ENCODE data around the gene FRA10AC1. TPM values are rescaled to one million over a fixed set of nuclear protein-coding genes. Genes with fewer than 3 reads are reported as not detected.

Gene FRA10AC1
- total RNA-seq, result 6.2 and 6.8 TPM in 2 replicates

GRCh38 chr10:93702210-93703001, at the start of gene FRA10AC1:
Gene FRA10AC1 (minus strand): TSS chr10:93702592. CDS start chr10:93700106, 2,486 bp downstream.

Other genes with a start within 250 kb of the FRA10AC1 start
- 484 and 499 TPM in 2 replicates for gene MYOF, start 220.3 kb downstream of the FRA10AC1 start, total RNA-seq
- gene CEP55, start 206.0 kb downstream of the FRA10AC1 start, total RNA-seq, result 5.5 and 12.3 TPM in 2 replicates
- gene FFAR4, start 135.9 kb downstream of the FRA10AC1 start, total RNA-seq, result not detected in 2 replicates
- 0.59 and 1.7 TPM in 2 replicates for gene RBP4, start 101.4 kb downstream of the FRA10AC1 start, total RNA-seq
- not detected in 2 replicates for gene PDE6C, start 90.1 kb downstream of the FRA10AC1 start, total RNA-seq
- gene LGI1, start 55.3 kb upstream of the FRA10AC1 start, total RNA-seq, result 0.13 TPM in 1 of 2 replicates, not detected in the other
- gene SLC35G1, start 191.4 kb upstream of the FRA10AC1 start, total RNA-seq, result 2.9 and 3.9 TPM in 2 replicates